Measurements from ENCODE around the gene UGT1A1. TPM values are rescaled to one million over a fixed set of nuclear protein-coding genes. Genes with fewer than 3 reads are reported as not detected.
"Not testable (repeated sequence)": the region's sequence is repeated elsewhere in the genome, so short reads cannot be mapped to it uniquely, and the experiment has no call there.

UGT1A1 gene
- total RNA-seq, 2 donors from 2014 or later: 0.11 to 0.32 TPM

- TF ChIP-seq POLR2AphosphoS5 (IDR thresholded peaks at IDR 0.05) (no peak), CTCF (IDR thresholded peaks at IDR 0.05) (no peak), POLR2A (IDR thresholded peaks at IDR 0.05) (no peak)
- Histone ChIP-seq H3K27me3 (replicated peaks; ENCODE audit: insufficient read depth) (no peaks in the 10 kb centered on the region), H3K4me1 (replicated peaks) (no peaks in the 10 kb centered on the region), H3K9me3 (no peaks in the 10 kb centered on the region), H3K27ac (no peak overlapping the region), H3K4me3 (no peak overlapping the region), H3K36me3 (no peaks in the 10 kb centered on the region)
- intact Hi-C loops (cut with DNase I): no loop called here
- no peak for DNase-seq (ENCODE audit: low spot score)
- WGBS: 58% methylated on average over 5 of the region's 5 CpGs
Measured at GRCh38 chr2:233745073-233745755, 14.9 kb upstream of the UGT1A1 start.

GRCh38 chr2:233745838-233746237 lies 14.2 kb upstream of the UGT1A1 start:
- H3K4me3 ChIP-seq; DNase-seq (ENCODE audit: low spot score); H3K27ac ChIP-seq; H3K9me3 ChIP-seq; H3K4me1 ChIP-seq (replicated peaks); H3K36me3 ChIP-seq; H3K27me3 ChIP-seq (replicated peaks; ENCODE audit: insufficient read depth); intact Hi-C loops (cut with DNase I): not testable (repeated sequence)
- WGBS: 89% methylated on average over 2 of the region's 2 CpGs

- WGBS: 78% methylated on average over 10 of the region's 10 CpGs
- Histone ChIP-seq H3K9me3 (no peaks in the 10 kb centered on the region), H3K27ac (no peak overlapping the region), H3K4me3 (no peak overlapping the region), H3K27me3 (replicated peaks; ENCODE audit: insufficient read depth) (no peaks in the 10 kb centered on the region), H3K36me3 (no peaks in the 10 kb centered on the region), H3K4me1 (replicated peaks) (no peaks in the 10 kb centered on the region)
- intact Hi-C loops (cut with DNase I): no loop called here
- no peak for TF ChIP-seq CTCF (IDR thresholded peaks at IDR 0.05)
- no peak for TF ChIP-seq POLR2AphosphoS5 (IDR thresholded peaks at IDR 0.05)
- TF ChIP-seq POLR2A (IDR thresholded peaks at IDR 0.05): no peak
- DNase-seq (ENCODE audit: low spot score): no peak
Measured at GRCh38 chr2:233746475-233747282, 13.4 kb upstream of the UGT1A1 start.

GRCh38 chr2:233747283-233747544 lies 12.9 kb upstream of the UGT1A1 start:
- H3K4me1 ChIP-seq (replicated peaks): no peaks in the 10 kb centered on the region
- intact Hi-C loops (cut with DNase I): no loop called here
- WGBS: 94% methylated on average over 6 of the region's 6 CpGs
- no peaks in the 10 kb centered on the region for H3K9me3 ChIP-seq
- no peaks in the 10 kb centered on the region for H3K36me3 ChIP-seq
- H3K4me3 ChIP-seq: no peak overlapping the region
- no peak for DNase-seq (ENCODE audit: low spot score)
- H3K27ac ChIP-seq: no peak overlapping the region
- H3K27me3 ChIP-seq (replicated peaks; ENCODE audit: insufficient read depth): no peaks in the 10 kb centered on the region
- no peak for TF ChIP-seq POLR2A (IDR thresholded peaks at IDR 0.05)
- TF ChIP-seq CTCF (IDR thresholded peaks at IDR 0.05): no peak
- no peak for TF ChIP-seq POLR2AphosphoS5 (IDR thresholded peaks at IDR 0.05)

GRCh38 chr2:233750689-233751088 lies 9.4 kb upstream of the UGT1A1 start:
- H3K27me3 ChIP-seq (replicated peaks; ENCODE audit: insufficient read depth); H3K4me3 ChIP-seq; intact Hi-C loops (cut with DNase I); H3K27ac ChIP-seq; H3K36me3 ChIP-seq; DNase-seq (ENCODE audit: low spot score); H3K9me3 ChIP-seq; H3K4me1 ChIP-seq (replicated peaks): not testable (repeated sequence)
- 91% methylated on average over 2 of the region's 2 CpGs for WGBS

GRCh38 chr2:233751212-233752009 lies 8.7 kb upstream of the UGT1A1 start:
- H3K36me3 ChIP-seq; H3K27ac ChIP-seq; H3K9me3 ChIP-seq; H3K4me3 ChIP-seq; H3K27me3 ChIP-seq (replicated peaks; ENCODE audit: insufficient read depth); intact Hi-C loops (cut with DNase I); DNase-seq (ENCODE audit: low spot score); H3K4me1 ChIP-seq (replicated peaks): not testable (repeated sequence)
- WGBS: 76% methylated on average over 2 of the region's 2 CpGs

Data from prostate gland (tissue), 2 donors.